ENCODE data around the gene TMOD1.

The TMOD1 gene

DNA sequence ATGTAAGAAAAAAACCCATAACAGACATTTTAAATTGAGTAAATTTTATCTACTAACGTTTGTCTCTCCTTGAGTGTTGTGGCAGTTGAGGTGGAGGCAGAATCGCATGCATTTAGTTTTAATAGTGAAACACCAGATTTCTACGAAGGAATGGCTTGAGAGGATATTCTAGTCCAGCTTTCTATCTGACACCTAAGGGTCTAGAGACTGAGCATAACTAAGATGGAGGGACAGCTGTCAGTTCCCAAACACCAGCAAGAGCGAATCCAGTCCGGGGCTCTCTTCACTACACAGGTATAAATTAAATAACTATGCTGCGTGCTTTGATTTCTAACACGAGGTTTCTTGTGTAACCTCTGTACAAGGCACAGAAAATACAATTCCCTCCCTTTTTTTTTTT, 133.6 kb downstream of the TMOD1 start:
- no peak for DNase-seq (ENCODE audit: low read depth)

DNA sequence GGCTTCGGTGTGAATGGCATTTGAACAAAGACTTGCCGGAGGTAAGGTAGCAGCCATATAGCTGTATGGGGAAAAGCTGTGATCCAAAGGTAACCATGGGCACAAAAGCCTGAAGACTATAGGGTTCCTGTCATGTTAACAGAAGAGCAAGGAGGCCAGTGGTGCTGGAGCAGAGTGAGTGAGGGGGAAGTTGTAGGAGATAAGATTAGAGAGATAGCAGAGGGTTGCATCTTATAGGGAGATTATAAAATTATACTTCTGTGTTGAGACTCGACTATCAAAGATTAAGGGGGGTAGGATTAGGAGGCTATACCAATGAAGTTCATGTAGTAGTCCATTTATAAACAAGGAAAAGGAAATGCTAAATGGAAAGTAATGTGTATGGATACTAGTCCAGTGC, 135.4 kb downstream of the TMOD1 start:
- no peak for DNase-seq (ENCODE audit: low read depth)

DNA sequence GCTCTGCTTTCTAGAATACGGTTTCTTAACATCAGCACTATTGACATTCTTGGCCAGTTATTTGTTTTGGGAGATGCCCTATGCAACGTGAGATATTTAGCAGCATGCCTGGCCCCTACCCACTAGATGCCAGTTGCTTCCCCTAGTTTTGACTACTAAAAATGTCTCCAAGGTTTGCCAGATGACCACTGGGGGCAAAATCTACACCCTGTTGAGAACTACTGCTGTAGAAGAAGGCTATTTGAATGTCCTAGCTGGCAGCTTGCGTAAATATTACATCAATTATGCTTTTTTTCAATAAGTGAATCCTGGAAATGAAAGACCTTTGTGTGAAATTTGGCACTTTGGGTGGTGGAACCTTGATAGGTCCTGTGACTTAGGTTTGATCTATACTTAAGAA, 137.2 kb downstream of the TMOD1 start:
- DNase-seq (ENCODE audit: low read depth) = no peak

DNA sequence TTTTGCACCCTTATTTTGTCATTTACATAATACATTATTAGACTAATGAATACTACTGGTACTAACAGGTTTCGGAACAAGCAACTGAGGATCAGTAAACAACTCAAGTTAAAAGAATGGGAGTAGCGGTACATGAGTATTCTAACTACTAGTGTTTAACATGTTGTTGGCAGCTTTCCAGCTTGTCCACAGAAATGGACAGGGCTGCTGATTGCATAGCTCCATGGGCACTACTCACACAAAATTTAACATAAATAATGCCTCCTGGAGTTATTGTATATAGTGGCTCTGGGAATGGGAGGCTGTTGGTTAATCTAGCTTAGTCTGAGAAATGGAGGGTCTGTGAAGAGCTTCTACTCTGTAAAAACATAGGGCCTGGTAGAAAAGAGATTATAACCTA, 138.9 kb downstream of the TMOD1 start:
- DNase-seq (ENCODE audit: low read depth) = no peak

DNA sequence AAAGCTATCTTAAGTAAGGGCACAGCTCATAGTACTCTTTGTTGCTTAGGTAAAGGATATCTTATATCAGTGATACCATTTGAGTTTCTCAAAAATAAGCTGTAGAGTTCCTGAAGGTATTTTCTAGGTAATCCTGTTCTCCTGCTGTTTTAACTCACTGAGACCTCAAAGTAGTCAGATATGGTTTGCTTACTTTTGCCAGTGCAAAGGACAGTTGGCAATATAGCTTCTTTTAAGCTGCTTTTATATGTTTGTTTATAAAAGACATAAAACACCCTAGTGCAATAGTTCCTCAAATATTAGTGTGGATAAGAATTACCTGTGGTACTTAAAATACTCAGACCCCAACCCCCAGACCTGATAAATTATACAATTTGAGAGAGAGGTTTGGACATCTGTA, 144.3 kb downstream of the TMOD1 start:
- DNase-seq (ENCODE audit: low read depth) = no peak

DNA sequence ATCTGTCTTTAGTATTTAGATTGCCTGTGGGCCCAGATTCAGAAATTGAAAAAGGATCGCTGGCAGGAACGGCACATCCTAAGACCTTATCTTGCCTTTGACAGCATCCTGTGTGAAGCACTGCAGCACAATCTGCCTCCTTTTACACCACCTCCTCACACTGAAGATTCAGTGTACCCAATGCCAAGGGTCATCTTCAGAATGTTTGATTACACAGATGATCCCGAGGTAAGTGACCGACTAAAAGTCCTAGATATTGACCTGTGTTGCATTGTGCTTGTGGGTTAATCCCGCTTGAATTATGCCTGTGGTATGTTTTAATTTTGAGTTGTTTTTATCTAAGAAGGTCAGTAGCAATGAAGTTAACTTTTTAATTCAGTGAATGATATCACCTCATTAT, 146.5 kb downstream of the TMOD1 start:
- no peak for DNase-seq (ENCODE audit: low read depth)
